Coronary artery (tissue), 2 donors: ENCODE measurements around the gene TWNK.

Experiments
- DNase-seq: peaks from one replicate; pipeline ENCODE4 v3.0.0-alpha.2; 2017; ENCODE audit warnings: low spot score
- H3K27ac ChIP-seq, 2 donors: fragments of 200-600 bp; sonication (generic); one replicate each; pipeline ENCODE4 v1.5.1; 2016 to 2019
- H3K4me3 ChIP-seq: fragments of 200-600 bp; sonication (generic); 2 replicates; pipeline ENCODE4 v1.5.1; 2016; ENCODE audit warnings: mild to moderate bottlenecking, moderate library complexity
- CTCF ChIP-seq: fragments of 200-600 bp; sonication (generic); IDR thresholded peaks from one replicate; pipeline ENCODE4 v1.5.1; 2019; ENCODE audit warnings: antibody characterized with exemption

TWNK gene

DNA sequence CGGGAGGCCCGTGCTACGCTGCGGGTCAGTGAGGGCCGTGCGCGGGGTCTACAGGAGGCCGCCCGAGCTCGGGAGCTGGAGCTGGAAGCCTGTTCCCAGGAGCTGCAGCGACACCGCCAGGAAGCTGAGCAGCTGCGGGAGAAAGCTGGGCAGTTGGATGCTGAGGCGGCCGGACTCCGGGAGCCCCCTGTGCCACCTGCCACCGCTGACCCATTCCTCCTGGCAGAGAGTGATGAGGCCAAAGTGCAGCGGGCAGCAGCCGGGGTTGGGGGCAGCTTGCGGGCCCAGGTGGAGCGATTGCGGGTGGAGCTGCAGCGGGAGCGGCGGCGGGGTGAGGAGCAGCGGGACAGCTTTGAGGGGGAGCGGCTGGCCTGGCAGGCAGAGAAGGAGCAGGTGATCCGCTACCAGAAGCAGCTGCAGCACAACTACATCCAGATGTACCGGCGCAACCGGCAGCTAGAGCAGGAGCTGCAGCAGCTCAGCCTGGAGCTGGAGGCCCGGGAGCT is 19.3 kb downstream of the TWNK start:
- Histone ChIP-seq H3K4me3 (no peak overlapping the region), H3K27ac (peak overlapping the region in 1 of 2 donors; percentile 43)
- TF ChIP-seq CTCF, result no peak
- no peak for DNase-seq

GRCh38 chr10:101007099-101007711 is 19.9 kb downstream of the TWNK start:
- no peak for TF ChIP-seq CTCF
- Histone ChIP-seq H3K27ac (peak overlapping the region in 1 of 2 donors; percentile 43), H3K4me3 (no peak overlapping the region)

GRCh38 chr10:101007915-101008822 is 20.8 kb downstream of the TWNK start:
- H3K4me3 ChIP-seq, result no peak overlapping the region
- DNase-seq, result no peak
- TF ChIP-seq CTCF, result no peak
- H3K27ac ChIP-seq, result peak overlapping the region in 1 of 2 donors; percentile 65

More at GRCh38 chr10:101007099-101007711, 19.9 kb downstream of the TWNK start:
- no peak for DNase-seq

DNA sequence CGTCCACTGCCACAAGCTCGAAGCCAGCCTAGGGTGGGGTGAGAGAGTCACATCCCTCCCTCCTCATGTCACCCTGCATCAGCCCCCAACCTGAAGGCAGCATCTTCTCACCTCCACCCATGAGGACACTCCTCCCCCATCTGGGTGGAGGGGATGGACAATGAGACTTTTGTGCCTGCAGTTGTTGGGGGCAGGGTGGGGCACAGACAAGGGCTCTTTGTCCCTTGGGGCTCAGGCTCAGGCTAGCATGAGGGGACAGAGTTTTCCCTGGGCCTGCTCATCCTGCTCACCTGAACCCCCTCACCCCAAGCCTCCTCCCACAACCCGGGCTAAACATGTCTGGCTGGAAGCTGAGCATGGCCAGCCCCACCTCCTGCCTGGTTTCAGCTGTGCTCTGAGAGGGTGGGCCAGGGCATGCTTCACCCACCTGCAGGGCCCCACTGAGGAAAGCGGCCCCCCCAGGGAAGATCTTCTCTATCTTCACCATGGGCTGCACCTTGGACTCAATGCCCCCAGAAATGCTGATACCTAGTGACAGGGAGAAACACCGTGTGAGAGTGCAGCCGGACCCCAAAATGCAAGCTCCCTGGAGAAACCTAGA is 21.6 kb downstream of the TWNK start:
- no peak for TF ChIP-seq CTCF
- Histone ChIP-seq H3K27ac (peak overlapping the region in 1 of 2 donors; percentile 65), H3K4me3 (no peak overlapping the region)
- DNase-seq, result no peak

DNA sequence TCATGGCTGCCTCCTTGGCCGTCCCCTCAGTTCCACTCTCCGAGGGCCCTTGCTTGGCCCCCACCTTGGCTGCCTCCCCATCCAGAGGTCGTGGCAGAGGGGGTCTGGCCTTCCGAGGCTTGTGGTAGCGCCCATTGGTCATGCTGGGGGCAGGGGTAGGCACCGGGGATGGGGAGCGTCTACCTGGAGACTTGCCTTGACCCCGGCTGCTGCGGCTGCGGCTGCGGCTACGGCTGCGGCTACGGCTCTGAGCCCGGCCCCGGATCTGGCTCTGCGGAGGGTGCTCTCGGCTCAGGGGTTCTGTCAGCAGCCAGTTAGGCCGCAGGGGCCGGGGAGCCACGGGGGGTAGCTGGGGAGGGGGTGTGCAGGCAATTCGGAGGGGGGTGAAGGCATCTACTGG is 23.0 kb downstream of the TWNK start:
- DNase-seq, result no peak
- TF ChIP-seq CTCF, result no peak
- H3K4me3 ChIP-seq, result no peak overlapping the region
- H3K27ac ChIP-seq, result no peak overlapping the region

GRCh38 chr10:101011517-101012423 is 24.4 kb downstream of the TWNK start:
- peak overlapping the region in 1 of 2 donors; percentile 77 for H3K27ac ChIP-seq
- no peak for TF ChIP-seq CTCF
- no peak for DNase-seq

More at GRCh38 chr10:101011517-101012423, 24.4 kb downstream of the TWNK start:
- no peak overlapping the region for H3K4me3 ChIP-seq
